ENCODE results near the gene LRBA.

DNA sequence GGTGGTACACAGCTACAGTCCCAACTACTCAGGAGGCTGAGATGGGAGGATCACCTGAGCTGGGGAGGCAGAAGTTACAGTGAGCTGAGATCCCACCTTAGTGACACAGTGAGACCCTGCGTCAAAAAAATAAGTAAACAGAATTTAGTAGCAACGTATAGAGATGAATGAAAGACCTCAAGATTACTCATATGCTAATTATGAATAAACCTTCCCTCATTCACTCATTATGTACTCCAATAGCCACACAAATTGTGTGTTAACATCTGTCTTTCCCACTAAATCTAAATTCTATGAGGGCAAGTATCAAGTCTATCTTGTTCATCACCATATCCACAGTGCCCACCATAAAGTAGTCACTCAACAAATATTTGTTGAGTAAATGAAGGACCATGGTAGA is 111.5 kb downstream of the LRBA start:
- TF ChIP-seq POLR2A (IDR thresholded peaks at IDR 0.05; ENCODE audit: low read depth, low read length) (no peak), POLR2AphosphoS5 (IDR thresholded peaks at IDR 0.05; ENCODE audit: insufficient read depth, low read depth, low read length) (no peak), CTCF (IDR thresholded peaks at IDR 0.05; ENCODE audit: extremely low read depth in 1 of 2, insufficient read depth in 1 of 2, low read depth in 1 of 2, low read length in 2 of 2) (no peak), MYC (IDR thresholded peaks at IDR 0.05; ENCODE audit: low read depth, low read length) (no peak), EZH2 (IDR thresholded peaks at IDR 0.05; ENCODE audit: borderline replicate concordance, low read depth, low read length, severe bottlenecking) (no peak), MAX (IDR thresholded peaks at IDR 0.05; ENCODE audit: insufficient read depth, insufficient read length) (no peak)
